ENCODE measurements around the gene ESF1.
A peak's percentile ranks its signal among the peaks of the same experiment; 100 is the strongest.

ESF1 gene

GRCh38 chr20:13672690-13673089 is 112.0 kb downstream of the ESF1 start:
- DNase-seq, result no peak

DNA sequence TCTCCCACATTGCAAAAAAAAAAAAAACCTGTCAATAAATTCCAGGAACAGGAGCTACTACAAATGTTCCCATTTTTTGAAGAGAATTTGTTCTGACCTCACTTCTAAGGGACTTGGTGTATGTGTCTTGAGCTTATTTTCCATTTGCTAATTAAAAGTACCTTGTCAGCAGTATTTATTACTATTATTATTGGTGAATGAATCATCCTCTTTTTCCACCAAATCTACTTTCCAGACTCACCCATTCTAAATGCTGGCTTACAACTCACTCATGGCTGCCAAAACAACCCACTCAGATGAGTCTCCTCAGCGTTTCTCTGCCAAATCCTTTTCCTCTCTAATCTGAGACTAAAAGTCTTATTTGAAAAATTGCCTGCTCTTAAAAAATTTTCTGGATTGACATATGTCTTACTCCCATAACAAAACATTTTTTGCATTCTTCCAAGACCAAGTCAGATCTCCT is 112.8 kb downstream of the ESF1 start:
- DNase-seq, result peak; percentile 84

GRCh38 chr20:13671512-13671911 is 113.2 kb downstream of the ESF1 start:
- no peak for DNase-seq

- DNase-seq, result no peak
Measured at GRCh38 chr20:13670160-13670559, 114.6 kb downstream of the ESF1 start.

- peak; percentile 42 for DNase-seq
Measured at GRCh38 chr20:13665709-13666395, 118.9 kb downstream of the ESF1 start.
